Mammary epithelial cell (primary cell): ENCODE measurements around the gene BRME1.

Experiments
- EZH2 ChIP-seq: IDR thresholded peaks from 2 replicates; pipeline ENCODE4 v1.6.1; 2012; ENCODE audit warnings: low read length, inconsistent platforms, borderline replicate concordance
- TF ChIP-seq, protein P1 (sequence below), 2 donors: IDR thresholded peaks in 1 of 2; conservative IDR thresholded peaks in 1 of 2; 2 replicates each; pipeline ENCODE4 v1.5.1; 2011 to 2012; ENCODE audit warnings: inconsistent platforms in 2 of 2, low read length in 2 of 2, mild to moderate bottlenecking in 2 of 2, control low read depth in 1 of 2, low read depth in 1 of 2; ENCODE audit not compliant: insufficient read depth in 1 of 2; ENCODE audit errors: extremely low read depth in 1 of 2

GRCh38 chr19:13876834-13877233 lies 29.1 kb downstream of the BRME1 start, which contains the start of gene NANOS3:
- TF ChIP-seq, protein P1, sequence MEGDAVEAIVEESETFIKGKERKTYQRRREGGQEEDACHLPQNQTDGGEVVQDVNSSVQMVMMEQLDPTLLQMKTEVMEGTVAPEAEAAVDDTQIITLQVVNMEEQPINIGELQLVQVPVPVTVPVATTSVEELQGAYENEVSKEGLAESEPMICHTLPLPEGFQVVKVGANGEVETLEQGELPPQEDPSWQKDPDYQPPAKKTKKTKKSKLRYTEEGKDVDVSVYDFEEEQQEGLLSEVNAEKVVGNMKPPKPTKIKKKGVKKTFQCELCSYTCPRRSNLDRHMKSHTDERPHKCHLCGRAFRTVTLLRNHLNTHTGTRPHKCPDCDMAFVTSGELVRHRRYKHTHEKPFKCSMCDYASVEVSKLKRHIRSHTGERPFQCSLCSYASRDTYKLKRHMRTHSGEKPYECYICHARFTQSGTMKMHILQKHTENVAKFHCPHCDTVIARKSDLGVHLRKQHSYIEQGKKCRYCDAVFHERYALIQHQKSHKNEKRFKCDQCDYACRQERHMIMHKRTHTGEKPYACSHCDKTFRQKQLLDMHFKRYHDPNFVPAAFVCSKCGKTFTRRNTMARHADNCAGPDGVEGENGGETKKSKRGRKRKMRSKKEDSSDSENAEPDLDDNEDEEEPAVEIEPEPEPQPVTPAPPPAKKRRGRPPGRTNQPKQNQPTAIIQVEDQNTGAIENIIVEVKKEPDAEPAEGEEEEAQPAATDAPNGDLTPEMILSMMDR (conservative IDR thresholded peaks at IDR 0.05 in 1 of 2, IDR thresholded peaks at IDR 0.05 in 1 of 2; ENCODE audit: extremely low read depth in 1 of 2, insufficient read depth in 1 of 2, low read depth in 1 of 2, low read length in 2 of 2), result no peak
- TF ChIP-seq EZH2, result no peak
